ENCODE results near the gene C2CD2L.
"Not testable (repeated sequence)": the region's sequence is repeated elsewhere in the genome, so short reads cannot be mapped to it uniquely, and the experiment has no call there.

Gene C2CD2L

GRCh38 chr11:119106564-119107537, at the start of gene C2CD2L:
Gene C2CD2L, plus strand, starts transcription at chr11:119107344. Its CDS starts 398 bp downstream, at chr11:119107742.
- peak; percentile 95 for DNase-seq (ENCODE audit: low spot score)

GRCh38 chr11:119059128-119059527, 48.0 kb upstream of the C2CD2L start:
- not testable (repeated sequence) for DNase-seq (ENCODE audit: low spot score)

- DNase-seq (ENCODE audit: low spot score): no peak
Observed at GRCh38 chr11:119061256-119061655, 45.9 kb upstream of the C2CD2L start.

GRCh38 chr11:119062779-119063178, 44.4 kb upstream of the C2CD2L start:
- no peak for DNase-seq (ENCODE audit: low spot score)

GRCh38 chr11:119065369-119065768, 41.8 kb upstream of the C2CD2L start:
- DNase-seq (ENCODE audit: low spot score): peak; percentile 50

- peak; percentile 98 for DNase-seq (ENCODE audit: low spot score)
Observed at GRCh38 chr11:119067371-119068222, 39.5 kb upstream of the C2CD2L start, which contains the start of gene VPS11. Gene VPS11, plus strand, starts transcription at chr11:119067818. Its CDS starts 6 bp downstream, at chr11:119067824.

- no peak for DNase-seq (ENCODE audit: low spot score)
Observed at GRCh38 chr11:119077839-119078238, 29.3 kb upstream of the C2CD2L start.

- DNase-seq (ENCODE audit: low spot score): no peak
Observed at GRCh38 chr11:119078675-119079420, 28.3 kb upstream of the C2CD2L start.

- DNase-seq (ENCODE audit: low spot score): no peak
Observed at GRCh38 chr11:119081682-119082260, 25.4 kb upstream of the C2CD2L start.

GRCh38 chr11:119084663-119085436, 22.3 kb upstream of the C2CD2L start, which contains the start of gene HMBS:
Gene HMBS, plus strand, starts transcription at chr11:119084881. Its CDS starts 153 bp downstream, at chr11:119085034.
- peak; percentile 93 for DNase-seq (ENCODE audit: low spot score)

GRCh38 chr11:119085437-119085847, 21.7 kb upstream of the C2CD2L start:
- peak; percentile 37 for DNase-seq (ENCODE audit: low spot score)

- no peak for DNase-seq (ENCODE audit: low spot score)
Observed at GRCh38 chr11:119087123-119087522, 20.0 kb upstream of the C2CD2L start.

GRCh38 chr11:119087747-119088241, 19.4 kb upstream of the C2CD2L start:
- no peak for DNase-seq (ENCODE audit: low spot score)

GRCh38 chr11:119088406-119088805, 18.7 kb upstream of the C2CD2L start:
- no peak for DNase-seq (ENCODE audit: low spot score)

- no peak for DNase-seq (ENCODE audit: low spot score)
Observed at GRCh38 chr11:119089319-119089718, 17.8 kb upstream of the C2CD2L start.

GRCh38 chr11:119091178-119091577, 16.0 kb upstream of the C2CD2L start:
- DNase-seq (ENCODE audit: low spot score): no peak

- DNase-seq (ENCODE audit: low spot score): no peak
Observed at GRCh38 chr11:119091966-119092879, 14.9 kb upstream of the C2CD2L start.

- DNase-seq (ENCODE audit: low spot score): no peak
Observed at GRCh38 chr11:119092880-119093842, 14.0 kb upstream of the C2CD2L start.

All from D341Med (cell line).